Thoracic aorta (tissue), 2 donors: Measurements from ENCODE around the gene TULP4. TPM values are rescaled to one million over a fixed set of nuclear protein-coding genes. Genes with fewer than 3 reads are reported as not detected.

Source experiments
- ATAC-seq: fragments of 150-250 bp; one replicate; pipeline ENCODE4 v1.8.0; 2017; ENCODE audit warnings: low read depth; ENCODE audit not compliant: insufficient number of reproducible peaks, low FRiP score
- DNase-seq: peaks from one replicate; pipeline ENCODE4 v3.0.0-alpha.2; 2020; ENCODE audit warnings: low spot score
- H3K27ac ChIP-seq, 2 donors: fragments of 200-600 bp; sonication (generic); 1 replicate in 1 of 2; 2 replicates in 1 of 2; pipeline ENCODE4 v1.5.1; 2016; ENCODE audit warnings: mild to moderate bottlenecking in 2 of 2, moderate library complexity in 2 of 2
- H3K27me3 ChIP-seq: fragments of 200-600 bp; sonication (generic); replicated peaks from 2 replicates; pipeline ENCODE4 v1.6.0; 2016; ENCODE audit warnings: mild to moderate bottlenecking; ENCODE audit not compliant: insufficient read depth
- H3K36me3 ChIP-seq: fragments of 200-600 bp; sonication (generic); one replicate; pipeline ENCODE4 v1.5.1; 2016
- H3K4me1 ChIP-seq, 2 donors: fragments of 200-600 bp; sonication (generic); 1 replicate in 1 of 2; 2 replicates in 1 of 2; pipeline versions ENCODE4 v1.5.1 to v1.6.0; 2016; ENCODE audit warnings: low read depth in 2 of 2, mild to moderate bottlenecking in 1 of 2; ENCODE audit not compliant: control insufficient read depth in 1 of 2
- H3K4me3 ChIP-seq: fragments of 200-600 bp; sonication (generic); 2 replicates; pipeline ENCODE4 v1.5.1; 2016; ENCODE audit warnings: mild to moderate bottlenecking
- H3K9me3 ChIP-seq: fragments of 200-600 bp; sonication (generic); 2 replicates; pipeline ENCODE4 v1.5.1; 2016
- total RNA-seq, 2 donors: library from RNA; depleted of rRNA; stranded (reverse); fragments of >200 nt; gene quantifications; one replicate each; pipeline versions ENCODE4 v1.1.0 to v1.2.3, GENCODE V29; 2016
- TF ChIP-seq, protein P1 (sequence below): fragments of 200-600 bp; sonication (generic); IDR thresholded peaks from one replicate; pipeline ENCODE4 v1.5.1; 2019; ENCODE audit warnings: antibody characterized with exemption

TULP4 gene
- total RNA-seq, 2 donors from 2014 or later: 75.5 to 189 TPM

GRCh38 chr6:158406736-158407135 lies 94.5 kb downstream of the TULP4 start:
- no peak for DNase-seq
- H3K4me3 ChIP-seq: no peak overlapping the region

DNA sequence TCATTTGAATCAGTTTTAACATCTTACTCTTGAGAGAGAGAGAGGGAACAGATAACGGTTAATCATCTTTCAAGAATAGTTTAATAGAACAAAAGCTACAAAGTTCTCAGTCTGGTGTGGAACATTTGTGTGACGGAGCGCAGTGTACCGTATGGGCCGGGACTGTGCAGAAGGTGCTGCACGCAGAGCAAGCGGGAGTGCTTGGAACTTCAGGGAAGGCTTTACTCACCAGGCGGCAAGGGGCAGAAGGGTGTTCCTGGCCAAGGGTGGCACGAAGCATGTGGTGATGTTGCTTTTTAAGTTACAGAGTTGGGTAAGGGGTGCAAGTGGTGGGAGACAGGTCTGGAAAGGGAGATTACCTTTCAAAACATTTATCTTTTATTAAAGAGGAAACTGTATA lies 95.7 kb downstream of the TULP4 start:
- no peak for ATAC-seq
- Histone ChIP-seq H3K27me3 (no peaks in the 10 kb centered on the region), H3K27ac (no peak overlapping the region)

More at GRCh38 chr6:158406736-158407135, 94.5 kb downstream of the TULP4 start:
- Histone ChIP-seq H3K27me3 (no peaks in the 10 kb centered on the region), H3K27ac (no peak overlapping the region), H3K9me3 (no peaks in the 10 kb centered on the region), H3K36me3 (no peaks in the 10 kb centered on the region), H3K4me1 (peaks cover 21 to 41% of the 10 kb centered on the region in 2 donors)
- ATAC-seq: no peak
- TF ChIP-seq, protein P1, sequence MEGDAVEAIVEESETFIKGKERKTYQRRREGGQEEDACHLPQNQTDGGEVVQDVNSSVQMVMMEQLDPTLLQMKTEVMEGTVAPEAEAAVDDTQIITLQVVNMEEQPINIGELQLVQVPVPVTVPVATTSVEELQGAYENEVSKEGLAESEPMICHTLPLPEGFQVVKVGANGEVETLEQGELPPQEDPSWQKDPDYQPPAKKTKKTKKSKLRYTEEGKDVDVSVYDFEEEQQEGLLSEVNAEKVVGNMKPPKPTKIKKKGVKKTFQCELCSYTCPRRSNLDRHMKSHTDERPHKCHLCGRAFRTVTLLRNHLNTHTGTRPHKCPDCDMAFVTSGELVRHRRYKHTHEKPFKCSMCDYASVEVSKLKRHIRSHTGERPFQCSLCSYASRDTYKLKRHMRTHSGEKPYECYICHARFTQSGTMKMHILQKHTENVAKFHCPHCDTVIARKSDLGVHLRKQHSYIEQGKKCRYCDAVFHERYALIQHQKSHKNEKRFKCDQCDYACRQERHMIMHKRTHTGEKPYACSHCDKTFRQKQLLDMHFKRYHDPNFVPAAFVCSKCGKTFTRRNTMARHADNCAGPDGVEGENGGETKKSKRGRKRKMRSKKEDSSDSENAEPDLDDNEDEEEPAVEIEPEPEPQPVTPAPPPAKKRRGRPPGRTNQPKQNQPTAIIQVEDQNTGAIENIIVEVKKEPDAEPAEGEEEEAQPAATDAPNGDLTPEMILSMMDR: no peak

DNA sequence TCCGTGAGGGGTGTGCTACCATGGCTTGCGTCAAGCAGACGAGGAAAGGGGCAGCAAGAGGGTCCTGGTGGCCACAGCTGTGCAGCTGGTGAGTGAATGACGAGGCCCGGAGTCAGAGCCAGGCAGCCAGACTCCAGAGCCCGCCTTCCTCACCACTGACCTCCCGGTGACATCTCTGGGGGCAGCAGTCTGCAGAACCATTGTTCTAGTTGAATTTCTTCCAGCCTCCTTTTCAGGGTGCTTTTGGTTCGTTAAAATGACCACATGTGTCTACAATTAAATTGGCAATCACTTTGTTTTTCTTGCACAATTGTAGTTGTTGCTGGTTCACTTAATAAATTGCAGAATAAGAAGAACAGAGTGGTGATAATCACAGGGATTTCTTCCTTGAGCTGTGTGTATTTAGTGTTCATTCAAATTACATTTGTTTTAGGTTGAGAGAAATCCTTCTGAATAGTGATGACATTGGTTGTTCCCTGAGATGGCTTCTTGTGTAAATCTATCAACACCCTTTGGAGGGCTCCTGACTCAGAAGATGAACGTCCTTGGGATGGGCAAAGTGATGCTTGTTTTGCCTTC lies 96.4 kb downstream of the TULP4 start:
- TF ChIP-seq, protein P1: no peak
- DNase-seq (no peak), ATAC-seq (no peak)
- no peaks in the 10 kb centered on the region for H3K9me3 ChIP-seq
- peaks cover 15 to 28% of the 10 kb centered on the region in 2 donors for H3K4me1 ChIP-seq
- peaks cover 2% of the 10 kb centered on the region for H3K36me3 ChIP-seq
- peak overlapping the region in 1 of 2 donors; percentile 35 for H3K27ac ChIP-seq
- H3K4me3 ChIP-seq: no peak overlapping the region
- no peaks in the 10 kb centered on the region for H3K27me3 ChIP-seq

More for the DNA sequence above, 95.7 kb downstream of the TULP4 start:
- DNase-seq: no peak
- peaks cover 15 to 28% of the 10 kb centered on the region in 2 donors for H3K4me1 ChIP-seq
- no peaks in the 10 kb centered on the region for H3K36me3 ChIP-seq
- no peaks in the 10 kb centered on the region for H3K9me3 ChIP-seq
- H3K4me3 ChIP-seq: no peak overlapping the region
- TF ChIP-seq, protein P1: no peak

GRCh38 chr6:158409451-158409850 lies 97.2 kb downstream of the TULP4 start:
- ATAC-seq (no peak), DNase-seq (no peak)
- H3K9me3 ChIP-seq: no peaks in the 10 kb centered on the region
- H3K27ac ChIP-seq: peak overlapping the region; percentile 35 to 60
- TF ChIP-seq, protein P1: no peak
- no peak overlapping the region for H3K4me3 ChIP-seq
- no peaks in the 10 kb centered on the region for H3K27me3 ChIP-seq
- H3K36me3 ChIP-seq: peaks cover 5% of the 10 kb centered on the region
- peaks cover 15 to 28% of the 10 kb centered on the region in 2 donors for H3K4me1 ChIP-seq

DNA sequence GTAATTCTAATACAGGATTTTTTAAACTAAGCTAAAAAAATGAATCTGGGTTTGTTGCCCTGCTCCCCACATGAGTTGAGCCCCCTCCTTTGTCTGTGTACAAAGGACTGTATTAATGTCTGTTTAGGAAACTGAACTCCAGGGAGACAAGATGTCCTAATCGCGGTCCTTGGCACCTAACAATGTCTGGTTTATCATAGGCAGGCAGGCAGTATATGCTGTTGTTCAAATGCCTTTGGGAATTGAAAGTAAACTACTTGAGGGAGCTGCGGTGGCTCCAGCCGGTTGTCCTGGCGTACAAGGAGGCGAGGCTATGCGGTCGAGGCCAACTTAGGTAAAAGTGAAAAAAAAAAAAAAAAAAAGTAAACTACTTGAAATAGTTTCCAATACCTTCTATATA lies 98.5 kb downstream of the TULP4 start:
- TF ChIP-seq, protein P1: no peak
- Histone ChIP-seq H3K4me3 (no peak overlapping the region), H3K9me3 (no peaks in the 10 kb centered on the region), H3K27ac (no peak overlapping the region), H3K4me1 (peaks cover 15 to 24% of the 10 kb centered on the region in 2 donors), H3K27me3 (no peaks in the 10 kb centered on the region), H3K36me3 (peaks cover 5% of the 10 kb centered on the region)
- DNase-seq (no peak), ATAC-seq (no peak)
